GM23248 (cell line): Measurements from ENCODE around the gene UBALD2. TPM values are rescaled to one million over a fixed set of nuclear protein-coding genes. Genes with fewer than 3 reads are reported as not detected.

ENCODE experiments used
- DNase-seq: peaks from one replicate; pipeline ENCODE4 v3.0.0-alpha.2; 2015
- H2AFZ ChIP-seq: fragments of 200-600 bp; sonication (generic); 2 replicates; pipeline ENCODE4 v1.6.1; 2016; ENCODE audit warnings: antibody characterized with exemption
- H3F3A ChIP-seq: fragments of 200-600 bp; sonication (generic); 2 replicates; pipeline ENCODE4 v1.6.1; 2016; ENCODE audit warnings: mild to moderate bottlenecking, antibody characterized with exemption, mixed run types; ENCODE audit not compliant: insufficient read depth
- H3K27ac ChIP-seq: fragments of 200-600 bp; sonication (generic); 2 replicates; pipeline ENCODE4 v1.5.1; 2016; ENCODE audit warnings: mild to moderate bottlenecking
- H3K27me3 ChIP-seq: fragments of 200-600 bp; sonication (generic); replicated peaks from 2 replicates; pipeline ENCODE4 v1.6.1; 2016; ENCODE audit warnings: mild to moderate bottlenecking; ENCODE audit not compliant: insufficient read depth
- H3K36me3 ChIP-seq: fragments of 200-600 bp; sonication (generic); 2 replicates; pipeline ENCODE4 v1.6.1; 2016; ENCODE audit warnings: low read depth, mild to moderate bottlenecking
- H3K4me1 ChIP-seq: fragments of 200-600 bp; sonication (generic); 2 replicates; pipeline ENCODE4 v1.6.1; 2016; ENCODE audit warnings: mild to moderate bottlenecking; ENCODE audit not compliant: insufficient read depth
- H3K4me2 ChIP-seq: fragments of 200-600 bp; sonication (generic); one replicate; pipeline ENCODE4 v1.6.1; 2016; ENCODE audit warnings: mild to moderate bottlenecking; ENCODE audit not compliant: unreplicated experiment
- H3K4me3 ChIP-seq: fragments of 200-600 bp; sonication (generic); 2 replicates; pipeline ENCODE4 v1.5.1; 2016; ENCODE audit warnings: mild to moderate bottlenecking
- H3K79me2 ChIP-seq: fragments of 200-600 bp; sonication (generic); 2 replicates; pipeline ENCODE4 v1.6.1; 2016; ENCODE audit warnings: mild to moderate bottlenecking; ENCODE audit not compliant: insufficient read depth
- H3K9ac ChIP-seq: fragments of 200-600 bp; sonication (generic); 2 replicates; pipeline ENCODE4 v1.6.1; 2016; ENCODE audit warnings: mild to moderate bottlenecking
- H3K9me2 ChIP-seq: fragments of 200-600 bp; sonication (generic); 2 replicates; pipeline ENCODE4 v1.6.1; 2016; ENCODE audit warnings: mixed run types, mild to moderate bottlenecking, moderate library complexity; ENCODE audit not compliant: insufficient read depth
- H3K9me3 ChIP-seq: fragments of 200-600 bp; sonication (generic); one replicate; pipeline ENCODE4 v1.6.1; 2017; ENCODE audit warnings: low read depth
- H4K20me1 ChIP-seq: fragments of 200-600 bp; sonication (generic); 2 replicates; pipeline ENCODE4 v1.6.0; 2016; ENCODE audit not compliant: insufficient read depth
- EZH2 ChIP-seq: fragments of 200-600 bp; sonication (generic); IDR thresholded peaks from 2 replicates; pipeline ENCODE4 v1.6.1; 2018; ENCODE audit warnings: antibody characterized with exemption, mild to moderate bottlenecking; ENCODE audit not compliant: insufficient read depth, poor library complexity, severe bottlenecking
- EZH2phosphoT487 ChIP-seq: fragments of 200-600 bp; sonication (generic); IDR thresholded peaks from 2 replicates; pipeline ENCODE4 v1.6.1; 2018; ENCODE audit warnings: antibody characterized with exemption, moderate library complexity, mild to moderate bottlenecking, low read depth; ENCODE audit not compliant: insufficient read depth
- WGBS, 2 experiments: methylation state at CpG; one replicate each; pipeline ENCODE4 v1.1.6; 2015 to 2017; ENCODE audit warnings: low lambda C conversion rate in 2 of 2, low coverage in 1 of 2; ENCODE audit errors: missing lambda C conversion rate in 2 of 2; 5-methylcytosine and 5-hydroxymethylcytosine counted together
- in situ Hi-C: fragments of 300-500 bp; cut with MboI; formaldehyde crosslinking; loops from 2 replicates; pipeline ENCODE4 v1.15.0; 2020
- polyA plus RNA-seq: library from polyadenylated mRNA; unstranded; fragments of >200 nt; fragmentation: Nextera tagmentation; extraction: Ambion mirVana; gene quantifications from 2 replicates; pipeline ENCODE4 v1.2.1, GENCODE V29; 2016
- small RNA-seq: library from RNA; depleted of rRNA; stranded (forward); fragments of <200 nt; gene quantifications from one replicate; pipeline ENCODE3, GENCODE V24; 2014; ENCODE audit warnings: low read depth, low replicate concordance
- total RNA-seq: library from RNA; depleted of rRNA; stranded (reverse); fragments of >200 nt; shearing (Covaris generic); gene quantifications from 2 replicates; pipeline ENCODE4 v1.2.3, GENCODE V29; 2014; rRNA removed

Gene UBALD2
- total and polyA plus RNA-seq, 2 experiments from 2014 or later = 0.56 to 6.4 TPM

GRCh38 chr17:76318586-76318985 is 53.4 kb downstream of the UBALD2 start:
- H3K27ac ChIP-seq = no peak overlapping the region
- 90 to 97% methylated on average over 3 of the region's 3 CpGs for WGBS, 2 experiments
- no peak for DNase-seq
- H3K4me1 ChIP-seq = no peaks in the 10 kb centered on the region
- H2AFZ ChIP-seq = no peak overlapping the region
- no peaks in the 10 kb centered on the region for H3K9me2 ChIP-seq
- no peaks in the 10 kb centered on the region for H3F3A ChIP-seq
- in situ Hi-C loops = no loop called here
- no peak overlapping the region for H3K9ac ChIP-seq
- no peaks in the 10 kb centered on the region for H3K79me2 ChIP-seq
- H4K20me1 ChIP-seq = peaks cover 3% of the 10 kb centered on the region; the same call in 1 of the 2 replicates
- H3K36me3 ChIP-seq = peaks cover 8% of the 10 kb centered on the region
- H3K27me3 ChIP-seq = no peaks in the 10 kb centered on the region
- TF ChIP-seq EZH2 = no peak
- no peak for TF ChIP-seq EZH2phosphoT487
- no peak overlapping the region for H3K4me2 ChIP-seq
- H3K9me3 ChIP-seq = no peaks in the 10 kb centered on the region
- no peak overlapping the region for H3K4me3 ChIP-seq

Small RNA genes lying within 50 kb of the gene (small RNA-seq; reads per million reads assigned to genes)
- gene RF00019 = not detected

Other genes with a start within 250 kb of the UBALD2 start
- gene EVPL, start 238.0 kb upstream of the UBALD2 start, total RNA-seq = not detected in 2 replicates
- not detected in 2 replicates for gene EVPL, start 238.0 kb upstream of the UBALD2 start, polyA plus RNA-seq
- 28.8 and 38.2 TPM in 2 replicates for gene SRP68, start 192.8 kb upstream of the UBALD2 start, total RNA-seq
- 69.8 and 76.5 TPM in 2 replicates for gene SRP68, start 192.8 kb upstream of the UBALD2 start, polyA plus RNA-seq
- gene GALR2, start 190.6 kb upstream of the UBALD2 start, total RNA-seq = not detected in 2 replicates
- 0.18 TPM in 1 of 2 replicates, not detected in the other for gene GALR2, start 190.6 kb upstream of the UBALD2 start, polyA plus RNA-seq
- gene ZACN, start 186.2 kb upstream of the UBALD2 start, total RNA-seq = 0.51 TPM in 1 of 2 replicates, not detected in the other
- 0.85 and 1.9 TPM in 2 replicates for gene ZACN, start 186.2 kb upstream of the UBALD2 start, polyA plus RNA-seq
- gene EXOC7, start 161.6 kb upstream of the UBALD2 start, total RNA-seq = 88.0 and 101 TPM in 2 replicates
- gene EXOC7, start 161.6 kb upstream of the UBALD2 start, polyA plus RNA-seq = 98.6 and 101 TPM in 2 replicates
- gene FOXJ1, start 124.1 kb upstream of the UBALD2 start, total RNA-seq = not detected in 2 replicates
- not detected in 2 replicates for gene FOXJ1, start 124.1 kb upstream of the UBALD2 start, polyA plus RNA-seq
- gene RNF157, start 24.9 kb upstream of the UBALD2 start, total RNA-seq = 4.0 TPM in 1 of 2 replicates, not detected in the other
- gene RNF157, start 24.9 kb upstream of the UBALD2 start, polyA plus RNA-seq = 0.31 TPM in 1 of 2 replicates, not detected in the other
- 3.7 and 4.0 TPM in 2 replicates for gene QRICH2, start 42.9 kb downstream of the UBALD2 start, total RNA-seq
- gene QRICH2, start 42.9 kb downstream of the UBALD2 start, polyA plus RNA-seq = 1.3 and 1.5 TPM in 2 replicates
- 44.5 and 53.2 TPM in 2 replicates for gene PRPSAP1, start 88.6 kb downstream of the UBALD2 start, total RNA-seq
- gene PRPSAP1, start 88.6 kb downstream of the UBALD2 start, polyA plus RNA-seq = 55.1 and 56.5 TPM in 2 replicates
- gene SPHK1, start 119.3 kb downstream of the UBALD2 start, total RNA-seq = 112 and 113 TPM in 2 replicates
- gene SPHK1, start 119.3 kb downstream of the UBALD2 start, polyA plus RNA-seq = 69.2 and 72.3 TPM in 2 replicates
- gene UBE2O, start 187.8 kb downstream of the UBALD2 start, total RNA-seq = 17.2 TPM in 2 replicates
- 7.1 and 7.2 TPM in 2 replicates for gene UBE2O, start 187.8 kb downstream of the UBALD2 start, polyA plus RNA-seq
- gene AANAT, start 202.3 kb downstream of the UBALD2 start, total RNA-seq = not detected in 2 replicates
- 0.72 TPM in 1 of 2 replicates, not detected in the other for gene AANAT, start 202.3 kb downstream of the UBALD2 start, polyA plus RNA-seq
- gene RHBDF2, start 236.1 kb downstream of the UBALD2 start, total RNA-seq = 8.9 and 10.0 TPM in 2 replicates
- gene RHBDF2, start 236.1 kb downstream of the UBALD2 start, polyA plus RNA-seq = 12.7 and 12.9 TPM in 2 replicates